ENCODE measurements around the gene SLC44A3.

The SLC44A3 gene, protein sequence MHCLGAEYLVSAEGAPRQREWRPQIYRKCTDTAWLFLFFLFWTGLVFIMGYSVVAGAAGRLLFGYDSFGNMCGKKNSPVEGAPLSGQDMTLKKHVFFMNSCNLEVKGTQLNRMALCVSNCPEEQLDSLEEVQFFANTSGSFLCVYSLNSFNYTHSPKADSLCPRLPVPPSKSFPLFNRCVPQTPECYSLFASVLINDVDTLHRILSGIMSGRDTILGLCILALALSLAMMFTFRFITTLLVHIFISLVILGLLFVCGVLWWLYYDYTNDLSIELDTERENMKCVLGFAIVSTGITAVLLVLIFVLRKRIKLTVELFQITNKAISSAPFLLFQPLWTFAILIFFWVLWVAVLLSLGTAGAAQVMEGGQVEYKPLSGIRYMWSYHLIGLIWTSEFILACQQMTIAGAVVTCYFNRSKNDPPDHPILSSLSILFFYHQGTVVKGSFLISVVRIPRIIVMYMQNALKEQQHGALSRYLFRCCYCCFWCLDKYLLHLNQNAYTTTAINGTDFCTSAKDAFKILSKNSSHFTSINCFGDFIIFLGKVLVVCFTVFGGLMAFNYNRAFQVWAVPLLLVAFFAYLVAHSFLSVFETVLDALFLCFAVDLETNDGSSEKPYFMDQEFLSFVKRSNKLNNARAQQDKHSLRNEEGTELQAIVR

DNA sequence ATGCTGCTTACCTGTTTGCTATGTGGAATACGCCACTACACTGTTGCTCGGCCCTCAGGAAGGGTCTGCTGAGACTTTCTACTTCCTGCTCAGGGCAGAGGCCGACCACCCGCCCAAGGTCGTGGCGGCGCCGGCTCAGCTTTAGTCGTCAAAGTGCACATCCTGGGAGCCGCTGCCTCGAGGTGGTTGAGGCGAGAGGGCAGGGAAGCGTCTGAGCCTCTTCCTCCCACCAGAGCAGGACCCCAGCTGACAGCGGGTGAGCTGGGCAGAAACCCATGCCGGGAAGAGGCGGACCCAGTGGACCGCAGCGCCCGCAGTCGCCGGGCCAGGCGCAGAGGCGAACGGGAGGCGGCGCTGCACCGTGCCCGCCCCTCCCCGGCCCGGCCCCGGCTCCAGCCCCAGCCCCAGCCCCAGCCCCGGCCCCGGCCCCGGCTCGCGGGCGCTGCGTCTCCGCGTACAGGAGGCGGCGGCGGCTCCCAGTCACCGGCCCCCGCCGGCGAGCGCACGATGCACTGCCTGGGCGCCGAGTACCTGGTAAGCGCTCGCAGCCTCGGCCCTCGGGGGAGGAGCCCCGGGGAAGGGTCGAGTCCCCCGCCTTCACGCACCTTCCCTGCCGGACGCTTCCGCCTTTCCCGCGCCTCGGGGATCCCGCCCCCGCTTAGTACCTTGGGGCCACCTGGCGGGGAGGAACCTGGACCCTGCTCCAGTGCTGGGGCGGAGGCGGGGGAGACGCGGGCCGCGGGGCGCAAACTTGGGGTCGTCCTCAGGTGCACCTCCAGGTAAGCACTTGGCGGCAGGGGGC is at the start of gene SLC44A3:
TSS of gene SLC44A3 (plus strand) at position 413 of the 802 bp plus-strand sequence. CDS start at position 508, 95 bp downstream.
- DNase-seq = peak; percentile 51

DNA sequence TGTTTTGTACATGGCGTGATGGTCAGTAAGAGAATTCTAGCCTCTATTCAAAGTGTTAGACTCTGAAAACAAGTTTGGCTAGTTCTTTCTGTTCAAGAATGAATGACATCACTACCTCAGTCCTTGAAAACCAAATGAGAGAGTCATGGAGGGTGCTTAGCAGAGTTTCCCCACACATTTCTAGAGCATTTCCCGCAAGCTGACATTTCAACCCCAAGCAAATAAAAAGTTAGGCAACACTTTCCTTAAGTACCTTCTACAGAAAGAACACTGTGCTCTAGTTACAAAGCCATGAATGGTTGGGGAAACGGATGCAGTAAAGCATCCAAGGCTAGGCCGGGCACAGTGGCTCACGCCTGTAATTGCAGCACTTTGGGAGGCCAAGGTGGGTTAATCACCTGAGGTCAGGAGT is 47.9 kb upstream of the SLC44A3 start:
- no peak for DNase-seq

DNA sequence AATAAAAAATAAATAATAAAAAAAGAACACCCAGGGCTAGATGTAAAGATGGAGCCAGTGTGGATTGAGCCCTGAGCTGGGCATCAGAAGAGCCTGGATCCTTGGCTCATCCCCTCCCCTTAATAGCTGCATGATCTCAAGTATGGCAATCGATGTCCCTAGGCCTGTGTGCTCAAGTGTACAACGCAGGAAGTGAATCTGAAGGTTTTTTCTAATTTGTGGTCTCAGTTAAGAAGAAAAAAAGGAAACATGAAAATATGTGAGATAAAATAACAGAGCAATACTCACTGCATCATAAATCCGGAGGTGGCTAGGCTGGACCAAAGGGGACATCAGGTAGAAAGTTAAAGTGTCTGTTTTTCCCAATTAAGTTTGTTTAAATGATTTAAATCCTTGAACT is 47.3 kb upstream of the SLC44A3 start:
- DNase-seq = no peak

DNA sequence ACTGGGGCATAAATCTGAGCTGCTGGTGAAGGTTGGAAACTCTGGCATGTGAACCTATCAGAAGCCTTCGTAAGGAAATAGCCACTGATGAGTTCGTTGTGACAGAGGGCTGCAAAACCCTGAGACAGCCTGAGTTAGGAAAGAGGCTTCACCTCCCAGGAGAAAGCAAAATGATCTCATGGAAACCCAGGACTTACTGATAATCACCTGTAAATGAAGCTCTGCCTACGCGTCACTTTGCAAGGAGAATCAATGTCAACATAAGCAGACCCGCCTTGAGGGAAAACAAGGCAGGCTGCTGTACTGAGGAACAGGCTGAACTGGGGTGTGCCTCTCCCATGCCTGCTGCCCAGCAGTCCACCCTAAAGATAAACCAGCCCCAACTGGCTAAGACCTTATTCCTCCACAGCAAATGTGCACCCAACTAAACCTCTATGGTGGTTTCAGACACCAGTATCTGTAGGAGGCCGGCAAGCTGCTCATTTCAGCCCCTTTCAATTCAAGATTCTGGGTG is 46.8 kb upstream of the SLC44A3 start:
- no peak for DNase-seq

DNA sequence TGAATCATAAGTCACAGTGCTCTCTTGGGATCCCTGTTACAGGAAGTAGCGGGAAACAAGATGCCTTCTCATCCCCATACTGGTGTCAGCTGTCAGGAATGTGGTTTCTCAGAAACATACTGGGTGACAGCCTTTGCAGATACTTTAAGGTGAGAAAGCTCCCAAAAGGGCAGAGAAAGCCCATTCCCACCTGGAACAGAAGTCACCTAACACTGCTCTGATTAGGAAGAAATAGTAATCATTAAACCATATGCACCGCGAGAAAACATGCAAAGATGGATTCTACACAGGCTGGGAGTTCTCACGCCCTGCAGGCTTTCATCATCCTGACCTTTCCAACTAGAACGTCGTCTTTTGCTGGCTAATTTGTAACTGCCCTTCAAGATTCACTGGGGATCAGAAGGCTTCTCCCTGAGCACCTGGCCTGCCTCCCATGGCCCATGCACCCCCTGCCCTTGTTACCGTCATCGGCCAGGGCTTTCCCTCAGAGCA is 46.2 kb upstream of the SLC44A3 start:
- no peak for DNase-seq

DNA sequence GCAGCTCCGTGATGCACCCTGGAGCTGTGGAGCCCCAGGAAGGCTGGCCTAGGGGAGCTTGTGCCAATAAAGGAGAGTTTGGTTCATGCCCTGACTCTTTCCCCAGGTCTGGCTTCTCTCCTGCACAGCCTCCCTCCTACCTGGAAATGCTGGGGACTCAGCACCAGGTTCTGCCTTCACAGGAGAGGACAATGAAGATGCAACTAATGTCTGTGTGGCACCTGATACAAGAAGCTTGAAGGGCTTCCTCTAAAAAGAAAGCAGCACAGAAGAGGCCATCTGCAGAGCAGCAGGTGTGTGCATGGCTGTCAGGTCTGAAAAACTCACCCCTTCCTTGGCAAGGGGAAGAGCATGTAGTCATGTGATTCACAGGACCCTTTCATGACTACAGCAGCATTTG is 43.7 kb upstream of the SLC44A3 start:
- DNase-seq = no peak

DNA sequence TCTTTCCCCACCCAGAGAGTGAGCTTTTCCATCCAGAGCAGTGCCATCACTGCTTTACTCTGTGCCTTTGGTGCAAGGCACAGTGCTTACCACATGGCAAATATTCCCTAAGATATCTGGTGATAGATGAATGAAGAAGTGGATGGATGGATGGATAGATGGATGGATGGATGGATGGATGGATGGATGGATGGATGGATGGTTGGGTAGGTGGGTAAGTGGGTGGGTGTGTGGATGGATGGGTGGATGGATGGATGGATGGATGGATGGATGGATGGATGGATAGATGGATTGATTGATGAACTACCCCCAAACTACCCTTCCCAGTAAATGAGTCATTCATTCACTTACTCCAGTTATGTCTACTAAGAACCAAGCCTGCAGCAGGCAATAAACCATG is 42.9 kb upstream of the SLC44A3 start:
- no peak for DNase-seq

DNA sequence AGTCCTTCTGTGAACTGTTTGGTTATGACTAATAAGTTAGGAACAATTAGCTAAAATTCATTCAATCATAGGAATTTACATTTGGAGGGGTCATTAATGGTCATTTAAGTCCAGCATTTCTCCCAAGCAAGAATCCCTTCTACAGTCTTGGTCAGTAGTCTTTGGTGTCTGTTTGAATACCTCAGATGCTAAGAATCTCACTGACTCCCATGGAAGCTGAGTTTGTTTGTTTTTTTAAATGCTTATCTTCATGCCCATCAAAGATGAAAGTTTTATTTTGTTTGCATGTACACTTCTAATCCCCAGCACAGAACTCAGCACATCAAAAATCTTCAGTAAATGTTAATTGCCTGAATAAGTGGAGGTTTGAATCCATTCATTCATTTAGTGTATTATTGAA is 41.3 kb upstream of the SLC44A3 start:
- no peak for DNase-seq

DNA sequence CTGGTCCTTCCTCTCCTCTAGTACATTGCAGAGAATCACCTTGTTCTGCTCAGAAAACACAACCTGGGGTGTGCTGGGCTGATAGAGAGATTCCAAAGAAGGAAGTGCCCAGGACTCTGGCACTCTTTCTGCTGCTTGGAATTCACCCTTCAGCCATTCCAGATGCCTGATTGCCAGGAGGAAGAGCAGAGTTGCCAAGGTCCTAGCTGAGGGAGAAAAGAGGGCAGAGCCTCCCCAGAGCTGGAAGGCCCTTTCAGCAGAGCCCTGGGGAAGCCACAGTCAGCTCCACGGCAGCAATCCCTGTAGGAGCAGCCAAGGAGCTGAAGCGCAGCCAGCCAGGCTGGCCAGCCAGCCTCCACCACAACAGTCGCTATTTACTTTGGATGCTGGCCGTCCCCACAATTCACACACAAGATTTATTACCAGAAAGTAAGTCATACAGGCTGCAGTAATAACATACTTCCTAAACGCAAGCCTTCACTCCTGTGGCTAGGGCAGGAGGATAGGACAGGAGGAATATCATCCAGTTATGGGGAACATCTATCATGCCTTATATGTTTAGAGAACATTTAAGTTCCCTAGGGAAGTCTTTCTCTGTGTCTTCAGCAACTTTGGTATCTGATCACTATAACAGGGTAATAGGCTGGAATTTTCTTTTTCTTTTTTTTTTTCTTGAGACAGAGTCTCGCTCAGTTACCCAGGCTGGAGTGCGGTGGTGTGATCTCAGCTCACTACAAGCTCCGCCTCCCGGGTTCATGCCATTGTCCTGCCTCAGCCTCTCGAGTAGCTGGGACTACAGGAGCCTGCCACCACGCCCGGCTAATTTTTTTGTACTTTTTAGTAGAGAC is 36.6 kb upstream of the SLC44A3 start:
- DNase-seq = no peak

DNA sequence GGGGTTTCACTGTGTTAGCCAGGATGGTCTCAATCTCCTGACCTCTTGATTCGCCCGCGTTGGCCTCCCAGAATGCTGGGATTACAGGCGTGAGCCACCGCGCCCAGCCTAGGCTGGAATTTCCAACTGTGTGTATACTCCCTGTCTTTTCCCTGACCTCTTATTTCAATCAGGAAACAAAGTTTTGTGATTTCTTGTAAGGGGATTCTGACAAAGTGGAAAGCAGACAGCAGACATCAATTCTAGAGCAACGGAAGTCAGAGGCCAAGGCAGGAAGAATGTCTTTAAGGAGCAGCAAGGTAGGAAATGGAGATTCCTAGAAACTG is 36.0 kb upstream of the SLC44A3 start:
- no peak for DNase-seq

DNA sequence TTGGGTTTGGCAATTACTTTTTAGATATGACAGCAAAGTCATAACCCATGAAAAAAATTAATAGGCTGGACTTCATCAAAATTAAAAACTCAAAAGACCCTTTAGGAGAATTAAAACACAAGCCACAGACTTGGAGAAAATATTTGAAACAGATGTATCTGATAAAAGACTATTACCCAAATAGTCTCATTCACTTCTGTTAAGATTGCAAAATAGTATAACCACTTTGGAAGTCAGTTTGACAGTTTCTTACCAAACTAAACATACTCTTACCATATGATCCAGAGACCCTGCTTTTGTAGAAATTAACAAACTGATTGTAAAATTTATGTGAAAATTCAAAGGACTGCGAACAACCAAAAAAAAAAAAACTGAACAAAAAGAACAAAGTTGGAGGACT is 32.5 kb upstream of the SLC44A3 start:
- DNase-seq = no peak

DNA sequence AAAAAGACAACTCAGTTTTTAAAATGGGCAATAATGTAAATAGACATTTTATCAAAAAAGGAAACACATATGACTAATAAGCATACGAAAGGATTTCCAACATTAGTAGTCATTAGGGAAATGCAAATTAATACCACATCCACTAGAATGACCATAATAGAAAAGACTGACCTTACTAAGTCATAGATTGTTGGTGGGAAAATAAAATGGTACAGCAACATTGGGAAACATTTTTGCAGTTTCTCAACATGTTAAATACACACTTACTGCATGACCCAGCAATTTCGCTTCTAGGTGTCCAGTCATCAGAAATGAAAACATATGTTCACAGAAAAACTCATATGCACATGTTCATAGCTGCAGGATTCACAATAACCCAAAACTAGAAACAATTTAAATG is 29.9 kb upstream of the SLC44A3 start:
- no peak for DNase-seq

DNA sequence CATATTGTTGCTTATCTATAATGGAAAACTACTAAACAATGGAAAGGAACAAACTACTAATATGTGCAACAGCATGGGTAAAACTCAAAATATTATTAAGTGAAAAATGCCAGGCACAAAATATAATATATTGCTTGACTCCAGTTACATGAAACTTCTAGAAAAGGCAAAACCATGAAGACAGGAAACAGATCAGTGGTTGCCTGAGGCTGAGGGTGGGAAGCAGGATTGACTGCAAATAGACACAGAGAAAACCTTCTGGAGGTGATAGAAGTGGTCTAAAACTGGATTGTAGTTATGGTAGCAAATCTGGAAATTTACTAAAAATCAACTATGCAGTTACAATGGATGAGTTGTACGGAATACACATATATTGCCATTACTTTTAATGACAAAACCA is 29.5 kb upstream of the SLC44A3 start:
- DNase-seq = no peak

DNA sequence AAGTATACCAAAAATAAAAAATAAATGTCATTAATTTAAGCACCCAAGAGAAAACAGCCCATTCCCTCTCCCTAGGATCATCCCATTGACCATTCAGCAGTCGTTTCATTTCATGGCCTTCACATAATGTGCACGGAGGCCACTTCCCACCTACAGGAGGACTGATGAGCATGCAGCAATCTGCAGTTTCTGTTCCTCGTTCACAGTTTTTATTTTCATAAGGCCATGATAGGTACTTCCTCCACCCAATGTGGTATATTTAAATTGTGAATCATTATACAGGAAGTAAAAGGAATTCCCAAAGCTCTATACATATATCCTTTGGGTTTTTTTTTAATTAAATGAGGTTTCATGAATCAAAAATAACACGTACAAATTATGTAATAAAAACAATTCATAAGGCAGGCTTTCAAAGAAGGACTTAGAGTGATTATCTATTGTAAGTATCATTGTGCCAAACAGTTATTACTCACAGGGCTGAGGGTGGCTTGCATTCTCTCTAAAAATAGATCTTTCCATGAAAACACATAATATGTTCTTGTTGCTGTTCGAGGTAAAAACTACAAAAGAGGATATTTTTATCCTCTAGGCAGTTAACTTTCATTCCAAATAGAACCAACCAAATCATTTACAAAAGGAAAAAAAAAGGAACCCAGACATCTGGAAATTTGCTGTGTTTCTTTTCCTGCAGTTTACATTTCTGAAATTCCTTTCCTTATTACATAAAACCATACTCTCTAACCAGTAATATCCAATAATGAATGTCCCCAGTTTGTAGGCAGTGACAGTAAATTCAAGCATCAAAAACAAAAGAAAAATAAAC is 27.5 kb upstream of the SLC44A3 start:
- DNase-seq = no peak

DNA sequence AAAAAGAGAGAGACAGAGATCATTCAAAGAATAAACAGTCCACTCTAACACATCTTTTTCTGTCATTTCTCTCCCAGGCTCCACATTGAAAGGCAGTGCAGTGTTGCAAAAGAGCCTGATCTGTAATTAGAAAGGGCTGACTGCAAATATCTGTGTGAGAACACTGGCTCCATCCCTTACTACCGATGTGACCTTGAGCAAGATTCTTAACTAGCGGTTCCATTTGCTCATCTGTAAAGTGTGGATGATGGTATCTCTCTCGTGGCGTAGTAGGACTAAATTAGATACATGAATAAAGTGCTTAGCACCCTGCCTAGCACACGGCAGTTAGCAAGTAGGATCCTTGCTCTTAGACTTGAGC is 26.9 kb upstream of the SLC44A3 start:
- no peak for DNase-seq

DNA sequence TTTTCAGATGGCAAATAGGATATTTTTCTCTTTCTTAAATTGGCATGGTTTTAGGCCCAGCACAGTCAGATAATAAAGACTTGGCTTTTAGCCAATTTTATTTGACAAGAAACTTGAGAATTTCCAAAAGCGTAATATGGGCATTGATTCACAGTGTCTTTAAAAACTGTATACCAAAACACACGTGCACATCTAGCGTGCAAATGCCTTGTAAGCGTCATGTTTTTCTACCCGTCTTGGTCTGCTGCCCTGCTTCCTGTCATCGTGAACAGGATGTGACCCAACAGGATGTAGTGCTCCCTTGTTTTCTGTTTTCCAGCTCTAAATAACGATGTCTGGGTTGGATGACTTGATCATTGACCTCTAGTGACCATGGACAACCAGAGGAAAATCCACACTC is 24.7 kb upstream of the SLC44A3 start:
- DNase-seq = no peak

DNA sequence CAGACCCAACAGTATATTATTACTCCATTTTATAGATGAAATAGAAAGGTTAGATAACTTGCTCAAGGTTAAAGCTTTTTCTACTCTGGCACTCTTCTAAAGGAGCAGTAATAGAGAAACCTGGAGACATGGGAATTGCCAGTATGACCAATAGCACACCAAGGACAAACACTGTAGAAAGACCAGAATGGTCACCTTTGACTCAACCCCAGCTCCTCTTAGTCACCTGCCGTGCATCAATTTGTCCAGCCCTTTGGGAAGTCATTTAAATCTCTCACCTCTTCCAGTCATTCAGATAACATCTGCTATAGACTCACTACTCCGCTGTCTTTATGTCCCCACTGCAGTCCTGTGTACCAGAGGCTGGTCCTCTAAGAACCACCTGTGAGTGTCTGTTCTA is 23.9 kb upstream of the SLC44A3 start:
- DNase-seq = no peak

DNA sequence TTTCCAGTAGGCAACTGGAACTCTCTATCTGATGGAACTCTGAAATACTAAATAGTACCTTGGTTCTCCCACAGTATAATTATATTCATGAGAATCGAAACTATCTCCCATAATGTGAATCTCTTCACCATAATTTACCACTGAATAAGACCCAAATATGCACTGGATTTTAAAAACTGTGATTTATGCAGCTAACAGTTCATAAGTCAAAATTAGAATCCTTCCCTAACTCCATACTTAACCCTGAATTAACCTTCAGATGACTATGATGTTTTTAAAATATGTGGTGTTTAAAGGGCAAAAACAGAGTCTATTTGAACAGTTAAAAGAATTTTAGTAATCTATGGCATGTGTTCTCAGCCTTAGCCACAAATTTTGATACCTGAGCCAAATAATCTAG is 22.9 kb upstream of the SLC44A3 start:
- no peak for DNase-seq

DNA sequence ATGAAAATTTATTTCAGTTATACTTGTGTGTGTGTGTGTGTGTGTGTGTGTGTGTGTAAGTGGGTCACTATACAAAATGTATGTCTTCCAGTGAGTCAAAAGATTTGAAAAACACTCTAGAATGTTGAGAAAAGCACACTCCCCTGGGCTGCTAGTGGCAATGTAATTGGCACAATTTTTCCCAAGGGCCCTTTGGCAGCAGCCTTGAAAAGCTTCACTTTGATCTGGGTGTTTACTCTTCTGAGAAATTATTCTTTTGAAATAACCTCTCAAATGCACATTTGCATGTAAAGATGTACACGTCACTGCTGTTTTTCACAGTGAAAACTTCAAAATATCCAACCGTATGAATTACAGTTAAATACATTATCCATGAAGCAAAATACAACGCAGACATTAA is 22.1 kb upstream of the SLC44A3 start:
- peak; percentile 7 for DNase-seq

DNA sequence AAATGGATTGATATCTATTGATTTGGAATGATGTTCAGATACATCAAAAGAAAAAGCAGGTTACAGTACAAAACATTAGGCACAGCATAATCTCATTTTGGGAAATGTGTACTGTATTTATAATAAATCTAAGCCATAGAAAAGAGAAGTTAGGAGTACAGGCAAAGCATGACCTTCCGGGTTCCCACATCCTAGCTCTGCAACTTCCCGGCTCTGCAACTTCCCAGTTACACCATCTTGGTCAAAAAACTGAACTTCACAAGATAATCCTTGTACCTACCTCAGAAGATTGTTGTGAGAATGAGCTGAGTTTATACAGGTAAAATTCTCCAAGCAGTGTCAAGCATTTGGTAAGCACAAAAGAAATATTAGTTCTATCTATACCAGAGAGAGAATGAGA is 21.7 kb upstream of the SLC44A3 start:
- no peak for DNase-seq

DNA sequence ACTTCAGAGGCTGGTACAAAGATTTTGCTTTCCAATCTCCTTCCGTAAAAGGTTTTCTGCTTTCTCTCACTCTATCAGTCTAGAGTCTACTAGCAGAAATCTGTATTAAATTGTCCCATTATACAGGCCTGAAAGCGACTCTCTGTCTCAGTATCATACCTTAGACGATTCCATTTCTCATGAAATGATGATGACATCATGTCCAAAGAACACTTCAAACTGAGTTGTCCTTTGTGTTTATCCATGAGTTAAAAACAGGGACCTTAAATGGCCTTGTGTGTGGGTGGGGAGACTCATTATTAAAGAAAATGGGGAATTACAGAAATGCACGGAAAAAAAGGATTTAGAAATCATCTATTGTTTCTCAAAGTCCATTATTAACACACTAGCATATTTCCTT is 21.0 kb upstream of the SLC44A3 start:
- DNase-seq = no peak
